Stimulated activated CD4-positive, alpha-beta T cell treated with anti-CD3 and anti-CD28 coated beads, Interleukin-1b, Interleukin-23, amount 100 ng/mL, for 48 hours (primary cell): Measurements from ENCODE around the gene FMN2.

Experiments
- DNase-seq: peaks from one replicate; pipeline ENCODE4 v3.0.0-alpha.2; 2020

Gene FMN2

GRCh38 chr1:240201931-240202330, 110.2 kb downstream of the FMN2 start:
- no peak for DNase-seq

DNA sequence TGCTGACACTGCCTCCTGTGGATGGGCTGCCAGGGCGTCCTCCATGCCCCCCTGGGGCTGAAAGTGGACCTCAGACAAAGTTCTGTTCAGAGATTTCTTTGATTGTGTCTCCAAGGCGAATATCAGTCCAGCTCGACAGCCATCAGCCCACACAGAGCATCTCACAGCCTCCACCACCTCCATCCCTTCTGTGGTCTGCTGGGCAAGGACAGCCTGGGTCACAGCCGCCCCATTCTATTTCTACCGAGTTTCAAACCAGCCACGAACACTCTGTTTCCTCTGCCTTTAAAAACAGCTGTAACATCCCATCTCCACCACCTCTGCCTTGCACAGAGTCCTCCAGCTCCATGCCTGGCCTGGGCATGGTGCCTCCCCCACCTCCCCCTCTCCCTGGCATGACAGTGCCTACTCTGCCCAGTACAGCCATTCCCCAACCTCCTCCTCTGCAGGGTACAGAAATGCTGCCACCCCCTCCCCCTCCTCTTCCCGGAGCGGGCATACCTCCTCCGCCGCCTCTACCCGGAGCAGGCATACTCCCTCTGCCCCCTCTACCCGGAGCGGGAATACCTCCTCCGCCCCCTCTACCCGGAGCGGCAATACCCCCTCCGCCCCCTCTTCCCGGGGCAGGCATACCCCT, 115.5 kb downstream of the FMN2 start:
- DNase-seq, result no peak

- DNase-seq, result no peak
These were observed 118.3 kb downstream of the FMN2 start for GRCh38 chr1:240210026-240210425.

- DNase-seq, result no peak
These were observed 120.9 kb downstream of the FMN2 start for GRCh38 chr1:240212556-240212955.

GRCh38 chr1:240217403-240217802, 125.7 kb downstream of the FMN2 start:
- no peak for DNase-seq

DNA sequence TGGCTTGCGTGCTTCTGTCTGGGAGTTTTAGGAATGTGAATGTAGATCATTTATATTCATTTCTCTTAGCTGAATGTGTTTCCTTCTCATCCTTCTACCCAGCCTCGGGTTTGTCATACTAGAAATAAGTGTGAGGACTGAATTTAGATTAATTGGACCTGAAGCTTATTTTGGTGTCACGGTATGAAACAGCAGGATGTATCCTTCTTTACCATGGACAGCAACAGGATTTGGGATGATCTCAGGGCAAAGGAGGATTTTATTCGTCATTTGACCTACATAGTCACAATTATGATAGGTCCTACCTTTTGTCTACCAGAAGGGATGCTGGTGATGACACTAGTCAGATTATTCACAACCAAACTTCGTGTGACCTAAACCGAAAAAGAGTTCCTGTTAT, 127.4 kb downstream of the FMN2 start:
- DNase-seq, result no peak

DNA sequence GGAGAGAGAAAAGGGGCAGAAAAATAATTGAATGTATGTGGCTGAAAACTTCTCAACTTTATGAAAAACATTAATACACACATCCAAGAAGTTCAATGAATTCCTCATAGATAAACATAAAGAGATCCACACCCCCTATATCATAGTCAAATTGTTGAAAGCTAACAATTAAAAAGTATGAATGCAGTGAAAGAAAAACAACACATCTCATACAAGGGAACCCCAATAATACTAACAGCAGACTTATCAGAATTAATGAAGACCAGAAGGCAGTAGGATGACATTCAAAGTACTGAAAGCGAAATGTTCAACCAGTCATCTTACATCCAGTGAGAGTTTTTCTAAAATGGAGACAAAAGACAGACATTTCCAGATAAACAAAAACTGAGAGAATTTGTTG, 134.4 kb downstream of the FMN2 start:
- DNase-seq, result no peak

DNA sequence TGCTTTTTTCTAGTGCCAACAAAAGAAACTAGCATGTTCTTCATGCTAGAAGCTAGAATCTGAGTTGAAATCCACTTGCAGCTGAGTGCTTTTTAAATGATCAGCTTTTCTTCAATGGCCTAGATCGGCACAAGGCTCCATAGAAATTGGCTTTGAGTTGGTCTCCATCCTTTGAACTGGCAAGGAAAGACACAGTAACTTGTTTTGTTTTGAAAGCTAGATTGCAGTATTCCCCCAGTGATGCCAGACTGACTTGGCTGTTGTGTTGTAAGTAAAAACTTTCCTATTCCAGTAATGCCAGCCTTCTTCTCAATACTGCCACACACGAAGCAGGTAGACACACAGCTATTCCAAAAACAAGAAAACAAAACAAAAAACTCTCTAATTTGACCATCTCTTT, 139.1 kb downstream of the FMN2 start:
- DNase-seq, result no peak

GRCh38 chr1:240232530-240232929, 140.8 kb downstream of the FMN2 start:
- no peak for DNase-seq

DNA sequence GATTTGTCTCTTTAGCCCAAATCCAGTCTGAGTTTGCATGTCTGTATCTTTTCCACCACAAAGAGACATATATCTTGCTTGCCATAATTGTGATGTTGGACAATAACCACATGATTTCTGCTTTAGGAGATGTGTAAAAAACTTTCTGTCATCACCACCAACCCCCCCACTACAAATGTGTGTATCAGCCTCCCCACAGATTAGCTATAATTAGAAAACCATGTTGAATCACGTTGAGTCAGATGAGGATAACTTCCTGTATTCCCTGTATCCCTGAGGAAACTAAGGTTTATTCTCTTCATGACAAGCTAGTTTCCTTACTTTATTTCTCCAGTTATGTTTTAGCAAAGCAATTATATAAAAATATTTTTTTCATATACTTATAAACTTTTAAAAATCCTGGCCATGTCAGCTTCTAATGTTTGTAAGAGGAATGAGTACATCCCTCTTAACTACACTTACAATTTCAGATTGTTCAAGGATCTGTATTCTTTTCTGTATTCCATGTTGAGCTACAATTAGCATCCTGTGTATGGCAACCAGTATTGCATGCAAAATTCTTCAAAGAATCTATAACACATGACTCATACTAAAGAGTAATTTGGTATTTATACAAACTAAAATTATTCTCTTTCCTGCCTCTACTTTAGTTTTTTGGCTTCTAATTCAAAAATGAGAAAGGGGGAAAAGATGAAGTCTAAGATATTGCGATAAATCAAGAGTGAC, 143.0 kb downstream of the FMN2 start:
- no peak for DNase-seq

DNA sequence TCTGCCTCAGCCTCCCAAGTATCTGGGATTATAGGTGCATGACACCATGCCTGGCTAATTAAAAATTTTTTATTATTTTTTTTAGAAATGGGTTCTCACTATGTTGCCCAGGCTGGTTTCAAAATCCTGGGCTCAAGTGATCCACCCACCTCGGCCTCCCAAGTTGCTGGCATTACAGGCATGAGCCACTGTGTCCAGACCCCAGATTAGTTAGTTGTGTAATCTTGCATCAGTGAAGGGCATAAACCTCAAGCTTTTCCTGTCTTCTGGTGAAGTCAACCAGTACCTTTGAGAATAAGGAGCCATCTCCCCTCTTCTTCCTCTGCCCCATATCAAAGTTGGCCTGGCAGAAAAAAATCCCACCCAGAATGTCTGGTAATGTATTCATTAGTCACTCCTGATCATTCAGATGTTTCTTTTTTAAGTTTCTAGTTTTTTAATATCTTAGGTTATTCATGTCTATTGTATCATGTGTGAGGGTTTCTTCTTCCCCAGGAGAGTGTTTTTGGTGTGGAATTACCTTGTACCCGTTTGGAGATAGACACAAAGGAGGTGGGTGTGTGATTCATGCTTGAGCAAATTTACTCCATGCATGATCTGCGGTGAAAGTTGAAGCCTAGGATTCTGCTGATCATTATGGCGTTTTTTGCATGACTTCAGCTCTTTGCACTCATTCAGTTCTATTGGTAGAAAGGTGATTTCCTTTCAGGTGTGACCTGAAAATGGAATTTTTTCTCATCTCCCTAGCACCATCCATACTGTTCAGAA, 144.0 kb downstream of the FMN2 start:
- no peak for DNase-seq

DNA sequence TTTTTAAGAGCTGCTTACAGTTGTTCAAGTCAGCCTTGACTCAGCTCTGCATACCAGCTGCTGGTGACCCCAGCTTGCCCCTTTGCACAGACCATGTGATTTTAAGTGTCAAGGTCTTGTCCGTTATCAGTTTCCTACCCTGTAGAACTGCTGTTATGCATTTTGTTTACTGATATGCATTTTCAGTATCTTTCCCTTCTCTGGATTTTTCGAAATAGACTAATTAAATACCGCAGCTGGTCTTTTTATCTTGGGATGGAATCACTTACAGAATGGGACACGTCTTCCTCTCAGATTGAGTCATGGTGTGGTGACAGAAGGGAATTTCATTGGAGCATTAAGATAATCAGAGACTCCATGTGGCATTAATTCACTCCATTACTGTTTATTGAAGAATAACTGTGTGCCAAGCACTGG, 145.6 kb downstream of the FMN2 start:
- DNase-seq, result no peak

DNA sequence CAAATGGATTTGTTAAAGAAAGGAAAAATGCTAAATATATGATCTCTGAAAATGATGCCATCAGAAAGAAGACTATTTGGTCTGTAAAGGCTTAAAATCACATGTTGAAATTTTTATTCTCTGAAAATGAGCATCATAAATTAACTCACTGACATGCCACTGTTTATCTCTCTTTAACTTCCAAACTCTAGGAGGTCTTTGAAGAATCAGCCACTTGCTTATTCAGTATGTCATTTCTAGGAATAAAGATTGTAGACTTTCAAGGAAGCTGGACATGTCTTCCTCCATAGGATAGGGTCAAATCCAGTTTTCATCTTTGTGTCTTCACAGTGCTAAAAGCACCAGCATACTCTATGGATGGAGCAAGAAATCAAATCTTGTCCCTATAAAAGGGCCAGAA, 147.6 kb downstream of the FMN2 start:
- no peak for DNase-seq

GRCh38 chr1:240241278-240241677, 149.6 kb downstream of the FMN2 start:
- no peak for DNase-seq

DNA sequence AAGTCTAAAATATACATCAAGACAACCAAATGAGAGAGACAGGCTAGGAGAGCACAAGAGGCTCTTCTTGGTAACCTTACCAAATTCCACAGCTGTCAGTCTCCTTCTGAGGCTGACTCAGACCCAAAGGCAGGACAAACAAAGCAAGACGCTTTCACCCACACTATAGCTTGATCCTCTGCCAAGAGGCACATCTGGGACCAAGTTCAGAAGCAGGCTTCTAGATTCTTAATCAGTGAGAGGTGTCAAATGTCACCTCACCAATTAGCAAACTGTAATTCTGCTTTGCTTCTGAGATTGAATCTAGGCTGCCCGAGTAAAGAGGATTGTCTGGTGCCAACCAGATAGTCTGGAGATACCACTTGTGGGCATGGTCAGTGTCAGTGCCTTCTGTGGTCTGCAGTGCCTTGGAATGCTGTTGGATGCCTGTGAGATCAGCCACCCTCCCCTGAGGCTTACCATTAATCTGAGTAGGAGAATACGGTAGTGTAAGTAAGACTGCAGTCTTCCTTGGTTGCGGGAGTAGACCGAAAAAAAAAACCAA, 151.0 kb downstream of the FMN2 start:
- DNase-seq, result no peak

DNA sequence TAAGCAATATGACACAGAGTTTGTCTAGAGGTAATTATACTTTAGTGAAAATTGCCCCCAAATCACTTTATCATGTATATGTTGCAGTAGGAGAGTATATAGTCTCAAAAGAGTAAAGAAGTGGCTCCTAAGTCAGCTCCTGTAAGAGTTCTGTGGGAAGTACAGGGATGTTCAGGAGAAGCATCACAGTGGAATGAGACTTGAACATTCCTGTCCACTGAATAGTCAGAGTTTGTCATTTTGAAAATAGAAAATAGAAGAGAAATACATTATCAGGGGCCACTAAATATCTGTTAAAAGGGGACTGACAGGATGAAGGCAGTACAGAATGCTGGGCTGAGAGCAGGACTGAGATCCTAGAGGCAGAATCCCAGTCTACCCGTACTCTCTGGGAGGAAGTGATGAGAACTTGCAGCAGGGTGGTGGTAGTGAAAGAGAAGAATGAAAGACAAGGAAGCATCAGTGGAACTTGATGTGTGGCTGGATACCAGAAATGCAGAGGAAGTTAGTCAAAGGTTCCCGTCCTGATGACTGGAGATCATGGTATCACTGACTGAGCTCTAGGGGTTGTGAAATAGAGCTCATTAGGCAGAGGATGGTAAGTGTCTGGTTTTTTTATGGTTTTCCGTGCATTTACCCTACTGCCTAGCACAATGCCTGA, 153.4 kb downstream of the FMN2 start:
- DNase-seq, result no peak

- no peak for DNase-seq
These were observed 153.9 kb downstream of the FMN2 start for GRCh38 chr1:240245629-240246020.

GRCh38 chr1:240247899-240248298, 156.2 kb downstream of the FMN2 start:
- no peak for DNase-seq

DNA sequence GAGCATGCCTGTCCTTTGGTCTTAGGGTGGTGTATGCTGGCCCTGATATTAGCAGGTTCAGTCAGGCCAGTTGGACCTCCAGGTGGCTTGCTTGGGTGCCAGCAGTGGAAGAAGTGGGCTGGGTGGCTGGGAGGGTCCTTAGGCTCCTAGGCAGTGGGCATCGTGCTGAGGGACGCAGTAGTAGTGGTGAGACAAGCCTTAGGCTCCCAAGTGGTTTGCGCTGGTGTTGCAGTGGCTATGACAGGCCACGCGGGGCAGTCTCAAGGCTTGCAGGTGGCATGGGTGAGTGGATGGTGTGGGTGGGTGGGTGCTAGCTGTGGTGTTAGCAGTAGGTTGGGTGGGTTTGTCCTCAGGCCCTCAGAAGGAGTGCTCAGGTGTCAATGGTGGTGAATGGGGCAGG, 162.3 kb downstream of the FMN2 start:
- no peak for DNase-seq

- no peak for DNase-seq
These were observed 163.2 kb downstream of the FMN2 start for GRCh38 chr1:240254778-240255291.

- no peak for DNase-seq
These were observed 164.2 kb downstream of the FMN2 start for GRCh38 chr1:240255922-240256321.

DNA sequence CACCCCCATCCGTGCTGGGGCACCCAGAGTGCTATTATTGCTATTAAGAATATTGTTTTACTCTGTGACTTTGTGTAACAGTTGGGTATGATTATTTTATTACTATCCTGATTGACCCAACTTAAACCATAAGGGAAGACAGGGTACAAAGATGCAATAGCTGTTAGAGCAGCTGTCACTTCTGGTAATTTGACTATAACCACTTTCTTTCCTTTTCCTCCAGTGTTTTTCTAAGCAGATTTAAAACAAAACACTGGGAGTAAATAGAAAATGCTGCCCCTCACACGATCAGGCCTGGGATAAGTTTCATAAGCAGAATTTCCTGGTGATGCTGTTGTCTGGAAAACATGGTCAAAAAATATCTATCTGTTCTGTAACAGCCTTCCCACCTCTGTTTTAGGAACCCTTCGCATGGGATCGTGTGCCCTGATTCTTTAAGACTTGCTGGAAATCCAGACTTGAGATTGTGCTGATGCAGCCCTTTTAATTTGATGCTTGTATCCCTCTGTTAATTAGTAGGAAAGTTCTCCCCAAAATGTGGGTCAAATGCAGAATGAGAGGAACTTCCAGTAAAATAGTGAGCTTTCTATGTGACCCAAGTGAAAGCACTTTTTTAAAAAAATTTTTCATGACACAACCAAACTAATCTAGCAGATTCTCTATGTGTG, 165.3 kb downstream of the FMN2 start:
- DNase-seq, result no peak
